SIG-M5 (cell line): ENCODE results near the gene KCNT1.

Source experiments
- DNase-seq: peaks from one replicate; lab custom pipeline; 2025; lab: John Stamatoyannopoulos, UW

KCNT1 gene

GRCh38 chr9:135726138-135726853, 24.3 kb downstream of the KCNT1 start:
- no peak for DNase-seq

DNA sequence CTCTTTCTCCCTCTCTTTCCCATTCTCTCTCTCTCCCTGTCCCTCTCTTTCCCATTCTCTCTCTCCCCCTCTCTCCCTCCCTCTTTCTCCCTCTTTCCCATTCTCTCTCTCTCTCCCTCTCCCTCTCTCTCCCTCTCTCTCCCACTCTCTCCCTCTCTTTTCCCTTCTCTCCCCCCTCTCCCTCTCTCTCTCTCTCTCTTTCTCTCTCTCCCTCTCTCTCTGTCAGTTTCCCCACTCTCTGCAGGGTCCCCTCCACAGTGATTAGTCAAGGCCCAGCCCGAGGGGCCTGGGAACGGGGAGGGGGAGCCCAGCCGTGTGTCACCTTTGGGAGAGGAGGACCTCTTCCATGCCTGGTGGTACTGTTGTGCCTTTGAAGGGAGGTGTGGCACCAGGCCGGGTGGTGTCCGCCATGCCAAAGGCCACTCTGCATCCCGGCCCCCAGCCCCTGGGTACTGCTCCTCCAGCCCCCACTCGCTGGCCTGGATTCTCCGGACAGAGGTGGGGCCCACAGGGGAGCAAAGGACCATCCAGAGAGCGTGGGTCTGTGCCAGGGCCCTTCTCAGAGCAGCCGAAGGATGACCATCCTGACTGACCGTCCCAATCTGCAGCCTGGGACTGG, 25.4 kb downstream of the KCNT1 start:
- no peak for DNase-seq

DNA sequence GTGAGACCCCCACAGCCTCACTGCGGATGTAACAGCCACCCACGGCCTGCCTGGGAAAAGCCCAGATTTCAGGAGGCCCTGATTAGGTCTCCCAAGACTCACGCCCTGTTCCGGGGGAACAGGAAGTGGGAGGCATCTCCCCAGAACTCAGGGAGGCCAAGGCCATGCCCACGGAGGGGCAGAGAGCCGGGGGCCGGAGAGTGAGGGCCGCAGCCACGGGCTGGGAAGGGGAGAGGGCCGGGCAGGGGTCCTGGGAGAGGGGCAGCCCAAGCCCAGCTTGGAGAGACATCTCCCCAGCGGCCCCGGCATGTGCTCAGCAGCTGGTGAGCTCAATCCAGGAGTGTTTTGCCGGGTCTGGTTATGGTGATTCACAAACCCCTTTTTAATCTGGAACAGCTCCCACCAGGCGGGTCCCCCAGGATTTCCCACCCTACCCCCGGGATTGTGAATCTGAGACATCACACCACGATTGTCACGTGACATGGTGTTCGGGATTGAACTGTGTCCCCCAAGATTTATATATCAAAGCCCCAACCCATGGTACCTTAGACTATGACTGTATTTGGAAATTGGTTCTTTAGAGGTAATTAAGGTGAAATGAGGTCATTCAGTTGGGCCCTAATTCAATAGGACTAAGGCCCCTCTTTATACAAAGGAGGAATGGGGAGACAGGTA, 26.6 kb downstream of the KCNT1 start:
- DNase-seq: no peak

- no peak for DNase-seq
Measured at GRCh38 chr9:135729480-135729879, 27.5 kb downstream of the KCNT1 start.

GRCh38 chr9:135731454-135731853, 29.5 kb downstream of the KCNT1 start:
- DNase-seq: no peak

- DNase-seq: no peak
Measured at GRCh38 chr9:135732569-135733257, 30.7 kb downstream of the KCNT1 start.

- no peak for DNase-seq
Measured at GRCh38 chr9:135734616-135735144, 32.7 kb downstream of the KCNT1 start.

GRCh38 chr9:135736272-135736978, 34.4 kb downstream of the KCNT1 start:
- no peak for DNase-seq

DNA sequence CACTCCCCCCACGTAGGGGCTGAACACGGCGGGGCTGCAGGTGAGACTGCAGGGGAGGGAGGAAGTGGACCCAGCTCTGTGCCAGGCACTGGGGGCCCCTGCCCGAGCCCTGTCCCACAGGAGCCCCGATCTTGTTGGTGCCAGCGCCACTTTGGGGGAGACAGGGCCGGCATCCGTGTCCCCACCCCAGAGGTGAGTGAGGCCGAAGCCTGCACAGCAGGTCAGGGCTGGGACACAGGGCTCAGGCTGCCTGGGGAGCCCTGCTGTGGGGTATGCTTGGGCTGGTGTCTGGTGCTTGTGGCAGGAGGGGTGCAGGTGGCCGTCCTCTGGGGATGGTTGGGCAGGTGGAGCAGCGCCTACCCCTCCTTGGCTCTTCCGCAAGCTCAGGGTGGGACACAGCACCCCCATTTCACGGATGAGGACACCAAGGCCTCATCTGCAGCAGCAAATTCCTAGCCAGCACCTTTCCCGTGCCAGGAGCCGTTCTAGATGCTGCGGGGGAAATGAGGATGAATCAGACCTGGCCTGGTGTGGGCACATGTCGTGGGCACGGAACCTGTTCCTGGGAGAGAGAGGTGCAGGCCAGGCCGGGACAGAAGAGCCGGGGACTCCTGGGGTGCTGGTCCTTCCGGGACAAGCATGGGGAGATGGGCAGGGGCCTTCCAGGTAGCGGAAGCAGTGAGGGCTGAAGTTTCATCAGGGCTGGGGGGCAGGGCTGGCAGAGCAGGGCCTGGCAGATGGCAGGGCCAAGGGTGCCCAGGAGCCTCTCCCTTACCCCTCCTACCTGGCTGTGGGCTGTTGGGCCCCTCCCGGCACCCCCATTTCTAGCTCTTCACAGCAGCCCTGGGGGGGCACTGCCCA, 35.2 kb downstream of the KCNT1 start:
- no peak for DNase-seq

DNA sequence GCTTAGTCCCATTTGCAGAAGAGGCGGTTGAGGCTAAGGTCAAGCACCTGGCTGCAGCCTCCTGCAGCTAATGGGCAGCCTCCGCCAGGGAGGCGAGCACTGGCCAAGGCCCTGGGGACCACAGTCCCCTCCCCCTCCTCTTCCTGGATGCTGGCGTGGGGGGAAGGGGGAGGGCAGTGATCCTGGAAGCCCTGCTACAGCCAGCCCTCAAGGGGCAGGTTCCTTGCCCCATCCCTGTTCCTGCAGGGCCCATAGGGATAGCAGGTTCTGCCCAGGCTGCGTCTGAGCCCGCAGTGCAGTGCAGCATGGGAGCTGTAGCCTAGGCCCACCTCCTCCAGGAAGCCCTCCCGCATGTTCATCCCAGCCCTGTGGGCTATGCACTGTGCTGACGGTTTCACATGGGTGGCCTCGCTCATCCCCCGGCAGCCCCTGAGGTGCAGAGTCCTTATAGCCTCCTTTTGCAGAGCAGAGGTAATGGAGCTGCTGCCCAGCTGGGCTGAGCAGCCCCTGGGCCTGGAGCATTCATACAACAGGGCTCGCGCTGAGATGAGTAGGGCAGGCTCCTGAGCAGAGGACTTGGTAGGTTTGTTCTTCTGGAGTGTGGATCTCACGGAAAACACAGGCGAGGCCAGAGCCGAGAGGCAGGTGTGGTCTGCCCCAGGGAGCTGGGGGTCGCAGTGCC, 36.0 kb downstream of the KCNT1 start:
- DNase-seq: no peak

GRCh38 chr9:135739271-135740220, 37.6 kb downstream of the KCNT1 start:
- no peak for DNase-seq

- DNase-seq: no peak
Measured at GRCh38 chr9:135741276-135742219, 39.6 kb downstream of the KCNT1 start.

DNA sequence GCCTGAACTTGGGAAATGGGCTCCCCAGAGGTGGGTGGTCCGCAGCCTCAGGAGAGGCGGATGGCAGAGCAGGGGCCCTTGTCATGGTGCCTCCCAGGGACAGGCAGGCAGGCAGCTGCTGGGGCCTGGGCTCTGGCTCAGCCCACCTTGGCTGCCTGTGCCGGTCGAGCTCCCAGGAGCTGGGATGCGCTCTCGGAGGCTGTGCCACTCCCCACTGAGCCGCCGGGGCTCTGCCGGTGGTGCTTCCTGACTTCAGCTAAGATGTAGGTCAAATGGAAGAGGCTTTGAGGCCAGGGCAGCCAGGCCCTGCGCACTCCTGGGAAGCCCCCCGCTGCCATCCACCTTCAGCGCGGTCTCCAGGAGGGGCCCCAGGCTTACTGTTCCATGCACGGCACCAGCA, 41.0 kb downstream of the KCNT1 start:
- no peak for DNase-seq

- DNase-seq: no peak
Measured at GRCh38 chr9:135743546-135744332, 41.8 kb downstream of the KCNT1 start.

GRCh38 chr9:135744333-135745070, 42.5 kb downstream of the KCNT1 start:
- DNase-seq: no peak

GRCh38 chr9:135745189-135745588, 43.2 kb downstream of the KCNT1 start:
- no peak for DNase-seq
